ENCODE measurements around the gene TASOR.
"Not testable (repeated sequence)": the region's sequence is repeated elsewhere in the genome, so short reads cannot be mapped to it uniquely, and the experiment has no call there.

The TASOR gene

DNA sequence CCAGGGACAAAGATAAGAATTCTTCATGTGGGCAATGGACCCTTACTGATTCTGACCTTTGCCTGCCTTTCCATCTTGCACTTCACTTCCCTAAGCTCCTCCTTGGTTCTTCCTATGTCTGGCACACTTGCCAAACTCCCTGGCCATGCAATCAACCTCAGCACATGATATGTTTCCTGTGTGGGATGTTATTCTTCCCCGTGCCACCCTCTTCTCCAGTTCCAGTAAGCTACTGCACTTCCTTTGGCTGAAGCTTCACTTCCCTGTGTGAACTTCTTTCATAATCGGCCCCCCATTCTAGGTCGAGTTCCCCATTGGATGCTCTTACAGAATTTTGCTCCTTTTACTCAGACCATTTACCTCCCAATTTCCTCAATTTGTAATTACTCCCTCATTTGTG lies 10.7 kb upstream of the TASOR start:
- no peaks in the 10 kb centered on the region for H3K9me3 ChIP-seq (ENCODE audit: low read length)
- no peak overlapping the region for H2AFZ ChIP-seq (ENCODE audit: low read depth, low read length)
- H3K36me3 ChIP-seq (ENCODE audit: insufficient read depth, low read length), result no peaks in the 10 kb centered on the region
- H3K27me3 ChIP-seq (ENCODE audit: insufficient read depth, low read length), result no peaks in the 10 kb centered on the region
- peaks cover 3% of the 10 kb centered on the region for H3K4me1 ChIP-seq (ENCODE audit: insufficient read depth, low read length)
- H3K4me3 ChIP-seq (ENCODE audit: low read length), result no peak overlapping the region

DNA sequence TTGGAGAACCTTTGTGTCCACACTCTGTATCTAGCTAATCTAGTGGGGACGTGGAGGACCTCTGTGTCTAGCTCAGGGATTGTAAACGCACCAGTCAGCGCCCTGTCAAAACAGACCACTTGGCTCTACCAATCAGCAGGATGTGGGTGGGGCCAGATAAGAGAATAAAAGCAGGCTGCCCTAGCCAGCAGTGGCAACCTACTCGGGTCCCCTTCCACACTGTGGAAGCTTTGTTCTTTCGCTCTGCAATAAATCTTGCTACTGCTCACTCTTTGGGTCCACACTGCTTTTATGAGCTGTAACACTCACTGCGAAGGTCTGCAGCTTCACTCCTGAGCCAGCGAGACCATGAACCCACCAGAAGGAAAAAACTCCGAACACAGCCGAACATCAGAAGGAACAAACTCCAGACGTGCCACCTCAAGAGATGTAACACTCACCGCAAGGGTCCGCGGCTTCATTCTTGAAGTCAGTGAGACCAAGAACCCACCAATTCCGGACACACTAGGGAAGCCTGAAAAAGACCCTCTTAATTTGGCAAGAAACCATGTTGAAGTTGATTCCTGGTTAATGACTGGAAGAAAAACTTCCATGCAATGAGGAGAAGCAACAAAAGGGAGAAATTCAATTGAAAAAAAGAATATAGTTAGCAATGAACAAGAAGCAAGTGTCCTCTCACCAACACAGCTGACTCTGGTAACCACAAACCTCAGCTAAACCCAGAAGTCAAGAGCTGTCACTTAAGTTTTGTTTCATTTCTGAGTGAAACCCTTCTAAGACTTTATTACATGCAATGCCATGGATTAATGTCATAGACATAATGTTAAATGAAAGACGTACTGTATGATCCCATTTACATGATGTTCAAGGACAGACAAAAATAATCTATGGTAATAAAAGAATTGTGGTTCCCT lies 9.7 kb upstream of the TASOR start:
- H3K4me3 ChIP-seq (ENCODE audit: low read length); H2AFZ ChIP-seq (ENCODE audit: low read depth, low read length); H3K4me1 ChIP-seq (ENCODE audit: insufficient read depth, low read length); H3K36me3 ChIP-seq (ENCODE audit: insufficient read depth, low read length); H3K27me3 ChIP-seq (ENCODE audit: insufficient read depth, low read length); H3K9me3 ChIP-seq (ENCODE audit: low read length): not testable (repeated sequence)

GRCh38 chr3:56692001-56692365 lies 8.9 kb upstream of the TASOR start:
- H3K9me3 ChIP-seq (ENCODE audit: low read length); H2AFZ ChIP-seq (ENCODE audit: low read depth, low read length); H3K4me3 ChIP-seq (ENCODE audit: low read length); H3K36me3 ChIP-seq (ENCODE audit: insufficient read depth, low read length); H3K4me1 ChIP-seq (ENCODE audit: insufficient read depth, low read length); H3K27me3 ChIP-seq (ENCODE audit: insufficient read depth, low read length): not testable (repeated sequence)

GRCh38 chr3:56691165-56692000 lies 8.3 kb upstream of the TASOR start:
- no peak overlapping the region for H2AFZ ChIP-seq (ENCODE audit: low read depth, low read length)
- no peaks in the 10 kb centered on the region for H3K27me3 ChIP-seq (ENCODE audit: insufficient read depth, low read length)
- H3K36me3 ChIP-seq (ENCODE audit: insufficient read depth, low read length), result no peaks in the 10 kb centered on the region
- no peak overlapping the region for H3K4me3 ChIP-seq (ENCODE audit: low read length)
- peaks cover 9% of the 10 kb centered on the region for H3K4me1 ChIP-seq (ENCODE audit: insufficient read depth, low read length)
- no peaks in the 10 kb centered on the region for H3K9me3 ChIP-seq (ENCODE audit: low read length)

DNA sequence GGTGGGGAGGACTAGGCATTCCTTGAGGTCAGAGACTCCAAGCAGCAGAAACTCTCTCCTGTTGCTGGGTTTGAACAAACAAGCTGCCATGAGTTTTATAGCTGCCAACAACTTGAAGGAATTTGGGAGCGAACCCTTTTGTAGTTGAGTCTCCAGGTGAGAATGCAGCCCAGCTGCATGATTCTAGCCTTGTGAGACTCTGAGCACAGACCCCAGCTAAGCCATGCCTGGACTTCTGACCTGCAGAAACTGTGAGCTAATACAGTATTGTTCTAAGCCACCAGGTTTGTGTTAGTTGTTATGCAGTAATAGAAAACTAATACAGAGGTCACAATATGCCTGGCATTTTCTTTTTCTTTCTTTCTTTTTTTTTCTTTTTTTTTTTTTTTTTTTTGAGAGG lies 6.2 kb upstream of the TASOR start:
- Histone ChIP-seq H3K4me1 (ENCODE audit: insufficient read depth, low read length) (peaks cover 9% of the 10 kb centered on the region), H3K36me3 (ENCODE audit: insufficient read depth, low read length) (peaks cover 3% of the 10 kb centered on the region), H3K9me3 (ENCODE audit: low read length) (peaks cover 2% of the 10 kb centered on the region), H2AFZ (ENCODE audit: low read depth, low read length) (no peak overlapping the region), H3K4me3 (ENCODE audit: low read length) (no peak overlapping the region), H3K27me3 (ENCODE audit: insufficient read depth, low read length) (no peaks in the 10 kb centered on the region)

DNA sequence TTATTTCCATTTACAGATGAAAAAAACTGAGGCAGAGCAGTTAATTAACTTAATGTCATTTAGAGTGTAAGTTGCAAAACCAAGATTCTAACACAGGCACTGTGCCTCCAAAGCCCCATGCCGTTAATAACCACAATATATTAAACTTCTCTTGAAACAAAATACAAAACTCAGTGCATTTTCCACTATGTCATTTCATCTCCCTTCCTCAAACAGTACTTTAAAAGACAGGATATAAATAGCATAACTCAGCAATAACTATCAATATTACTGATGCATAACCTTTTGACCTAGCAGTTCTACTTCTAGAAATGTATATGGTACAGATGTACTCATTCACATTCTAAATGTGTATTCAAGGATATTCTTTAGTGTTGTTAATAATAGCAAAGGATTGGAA lies 5.1 kb upstream of the TASOR start:
- Histone ChIP-seq H3K9me3 (ENCODE audit: low read length) (peaks cover 11% of the 10 kb centered on the region), H3K4me1 (ENCODE audit: insufficient read depth, low read length) (peaks cover 9% of the 10 kb centered on the region), H3K27me3 (ENCODE audit: insufficient read depth, low read length) (no peaks in the 10 kb centered on the region), H3K4me3 (ENCODE audit: low read length) (no peak overlapping the region), H2AFZ (ENCODE audit: low read depth, low read length) (no peak overlapping the region), H3K36me3 (ENCODE audit: insufficient read depth, low read length) (peaks cover 6% of the 10 kb centered on the region)

DNA sequence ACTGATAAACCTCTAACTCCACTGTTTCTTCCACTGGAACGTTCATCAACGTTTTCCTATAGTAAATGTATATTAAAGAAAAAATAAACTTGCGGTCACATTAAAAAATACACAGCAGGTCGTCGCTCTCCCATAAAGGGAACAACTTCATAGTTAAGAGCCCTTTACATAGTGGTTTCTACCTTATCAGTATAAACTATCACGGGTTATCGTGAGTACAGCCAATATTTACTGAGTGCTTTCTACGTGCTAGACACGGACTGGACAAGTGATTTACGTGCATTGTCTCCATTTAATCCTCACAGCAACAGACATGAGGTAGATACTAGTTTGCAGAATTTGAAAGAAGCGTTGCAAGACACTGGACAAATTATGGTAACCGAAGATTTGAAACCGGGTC lies 964 bp upstream of the TASOR start:
- peaks cover 18% of the 10 kb centered on the region for H3K4me1 ChIP-seq (ENCODE audit: insufficient read depth, low read length)
- H3K36me3 ChIP-seq (ENCODE audit: insufficient read depth, low read length), result peaks cover 18% of the 10 kb centered on the region

GRCh38 chr3:56682462-56683121 lies 473 bp downstream of the TASOR start:
- H2AFZ ChIP-seq (ENCODE audit: low read depth, low read length), result peak overlapping the region; percentile 99
- H3K27me3 ChIP-seq (ENCODE audit: insufficient read depth, low read length), result no peaks in the 10 kb centered on the region
- H3K4me1 ChIP-seq (ENCODE audit: insufficient read depth, low read length), result peaks cover 12% of the 10 kb centered on the region
- peaks cover 19% of the 10 kb centered on the region for H3K36me3 ChIP-seq (ENCODE audit: insufficient read depth, low read length)
- H3K4me3 ChIP-seq (ENCODE audit: low read length), result peak overlapping the region; percentile 97
- peaks cover 11% of the 10 kb centered on the region for H3K9me3 ChIP-seq (ENCODE audit: low read length)

More for the DNA sequence above, 964 bp upstream of the TASOR start:
- Histone ChIP-seq H3K9me3 (ENCODE audit: low read length) (peaks cover 11% of the 10 kb centered on the region), H3K27me3 (ENCODE audit: insufficient read depth, low read length) (no peaks in the 10 kb centered on the region), H3K4me3 (ENCODE audit: low read length) (no peak overlapping the region), H2AFZ (ENCODE audit: low read depth, low read length) (no peak overlapping the region)

DNA sequence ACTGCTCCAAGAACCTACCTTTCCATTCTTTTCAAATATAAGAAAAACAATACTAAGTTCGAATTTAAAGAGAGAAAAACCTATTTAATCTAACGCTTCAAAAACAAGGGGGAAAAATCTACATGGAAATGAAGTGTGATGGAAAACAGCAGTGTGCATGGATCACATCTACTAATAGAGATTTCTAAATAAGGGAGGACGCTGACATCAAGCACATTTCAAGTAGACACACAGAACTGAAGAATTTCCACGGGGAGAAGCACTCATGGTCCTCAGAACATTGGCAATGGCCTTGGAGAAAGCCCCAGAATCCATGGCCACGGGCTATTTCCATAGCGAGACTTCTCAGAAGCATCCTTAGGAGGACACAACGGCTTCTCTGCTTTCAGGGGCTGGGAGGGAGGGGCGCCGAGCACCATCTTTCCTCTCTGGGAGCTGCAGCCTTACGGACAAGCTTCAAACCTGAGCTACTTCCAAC lies 1.0 kb downstream of the TASOR start:
- H3K27me3 ChIP-seq (ENCODE audit: insufficient read depth, low read length), result no peaks in the 10 kb centered on the region
- peak overlapping the region; percentile 97 for H3K4me3 ChIP-seq (ENCODE audit: low read length)
- peaks cover 19% of the 10 kb centered on the region for H3K36me3 ChIP-seq (ENCODE audit: insufficient read depth, low read length)
- peaks cover 12% of the 10 kb centered on the region for H3K4me1 ChIP-seq (ENCODE audit: insufficient read depth, low read length)
- H2AFZ ChIP-seq (ENCODE audit: low read depth, low read length), result peak overlapping the region; percentile 99
- peaks cover 11% of the 10 kb centered on the region for H3K9me3 ChIP-seq (ENCODE audit: low read length)

DNA sequence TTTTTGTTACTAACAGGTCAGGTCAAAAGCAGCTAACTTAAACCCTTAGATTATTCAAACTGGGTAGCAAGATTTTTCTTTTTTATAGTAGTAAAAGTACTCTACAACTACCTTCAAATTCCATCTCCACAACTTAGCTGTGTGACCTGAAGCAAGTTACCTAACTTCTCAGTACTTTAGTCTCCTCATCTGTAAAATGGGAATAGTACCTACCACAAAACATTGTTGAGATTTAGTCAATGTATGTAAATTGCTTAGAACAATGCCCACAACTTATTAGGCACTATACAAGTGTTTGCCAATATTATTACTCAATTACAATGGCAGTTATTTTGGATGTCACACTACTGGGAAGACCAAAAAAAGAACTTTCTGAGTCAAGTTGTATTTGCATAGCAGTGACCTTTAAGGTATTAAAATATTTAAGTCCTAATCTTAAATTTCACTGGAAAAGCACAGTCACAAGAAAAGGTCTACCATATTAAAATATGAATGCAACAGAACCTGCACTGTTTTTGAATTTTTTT lies 2.9 kb downstream of the TASOR start:
- Histone ChIP-seq H3K9me3 (ENCODE audit: low read length) (peaks cover 11% of the 10 kb centered on the region), H3K4me3 (ENCODE audit: low read length) (no peak overlapping the region), H2AFZ (ENCODE audit: low read depth, low read length) (no peak overlapping the region), H3K4me1 (ENCODE audit: insufficient read depth, low read length) (peaks cover 12% of the 10 kb centered on the region), H3K36me3 (ENCODE audit: insufficient read depth, low read length) (peaks cover 19% of the 10 kb centered on the region), H3K27me3 (ENCODE audit: insufficient read depth, low read length) (no peaks in the 10 kb centered on the region)

DNA sequence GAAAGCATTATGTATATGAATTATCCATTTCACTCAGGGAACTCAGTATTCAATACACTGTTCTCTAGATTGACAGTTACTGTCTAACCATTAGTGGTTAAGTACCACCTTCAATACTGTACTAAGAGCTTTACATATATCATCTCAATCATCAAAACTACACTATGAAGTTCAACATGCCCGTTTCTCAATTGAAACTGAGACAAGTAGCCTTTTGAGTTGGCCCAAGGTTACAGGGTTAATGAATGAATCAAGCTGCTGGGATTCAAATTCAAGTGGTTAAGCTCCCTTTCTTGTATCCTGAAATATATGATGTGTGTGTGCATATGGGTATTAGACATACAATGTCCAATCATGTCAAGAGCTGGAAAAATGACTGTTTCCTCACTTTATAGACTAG lies 5.8 kb downstream of the TASOR start:
- Histone ChIP-seq H3K27me3 (ENCODE audit: insufficient read depth, low read length) (no peaks in the 10 kb centered on the region), H2AFZ (ENCODE audit: low read depth, low read length) (no peak overlapping the region), H3K36me3 (ENCODE audit: insufficient read depth, low read length) (peaks cover 26% of the 10 kb centered on the region), H3K4me1 (ENCODE audit: insufficient read depth, low read length) (peaks cover 12% of the 10 kb centered on the region), H3K4me3 (ENCODE audit: low read length) (no peak overlapping the region), H3K9me3 (ENCODE audit: low read length) (no peaks in the 10 kb centered on the region)

GRCh38 chr3:56673781-56674457 lies 9.1 kb downstream of the TASOR start:
- H3K36me3 ChIP-seq (ENCODE audit: insufficient read depth, low read length), result peaks cover 39% of the 10 kb centered on the region
- H2AFZ ChIP-seq (ENCODE audit: low read depth, low read length), result no peak overlapping the region
- peaks cover 2% of the 10 kb centered on the region for H3K9me3 ChIP-seq (ENCODE audit: low read length)
- H3K27me3 ChIP-seq (ENCODE audit: insufficient read depth, low read length), result no peaks in the 10 kb centered on the region
- H3K4me1 ChIP-seq (ENCODE audit: insufficient read depth, low read length), result no peaks in the 10 kb centered on the region
- H3K4me3 ChIP-seq (ENCODE audit: low read length), result no peak overlapping the region

All from neuron (in vitro differentiated cells).